Effector memory CD4-positive, alpha-beta T cell (primary cell): ENCODE measurements around the gene ANXA7.
A peak's percentile ranks its signal among the peaks of the same experiment; 100 is the strongest.

ENCODE experiments used
- DNase-seq, 3 donors: peaks; one replicate each; pipeline ENCODE4 v3.0.0-alpha.2; 2020
- H3K27ac ChIP-seq: 2 replicates; pipeline ENCODE4 v1.7.0; 2013; ENCODE audit warnings: mild to moderate bottlenecking, low read length, moderate library complexity; ENCODE audit not compliant: insufficient read depth, poor library complexity, severe bottlenecking
- H3K27me3 ChIP-seq: replicated peaks from 2 replicates; pipeline ENCODE4 v1.7.0; 2013; ENCODE audit warnings: mild to moderate bottlenecking, low read length; ENCODE audit not compliant: insufficient read depth, control insufficient read depth, poor library complexity, severe bottlenecking
- H3K36me3 ChIP-seq: 2 replicates; pipeline ENCODE4 v1.7.0; 2013; ENCODE audit warnings: mild to moderate bottlenecking, low read length, moderate library complexity; ENCODE audit not compliant: control insufficient read depth, insufficient read depth
- H3K4me1 ChIP-seq: 2 replicates; pipeline ENCODE4 v1.7.0; 2013; ENCODE audit warnings: low read length, mild to moderate bottlenecking; ENCODE audit not compliant: control insufficient read depth, insufficient read depth, poor library complexity, severe bottlenecking
- H3K4me3 ChIP-seq: 2 replicates; pipeline ENCODE4 v1.7.0; 2013; ENCODE audit warnings: low read length, low read depth, mild to moderate bottlenecking; ENCODE audit not compliant: insufficient read depth, poor library complexity, severe bottlenecking
- H3K9me3 ChIP-seq: 2 replicates; pipeline ENCODE4 v1.7.0; 2013; ENCODE audit warnings: mild to moderate bottlenecking, low read length, moderate library complexity; ENCODE audit not compliant: control insufficient read depth
- total RNA-seq, 3 donors: gene quantifications; one replicate each; lab custom pipeline; 2026; lab: John Stamatoyannopoulos, UW

ANXA7 gene
- 82.1 to 139 (median 92.9) reads per million in 3 donors for total RNA-seq

DNA sequence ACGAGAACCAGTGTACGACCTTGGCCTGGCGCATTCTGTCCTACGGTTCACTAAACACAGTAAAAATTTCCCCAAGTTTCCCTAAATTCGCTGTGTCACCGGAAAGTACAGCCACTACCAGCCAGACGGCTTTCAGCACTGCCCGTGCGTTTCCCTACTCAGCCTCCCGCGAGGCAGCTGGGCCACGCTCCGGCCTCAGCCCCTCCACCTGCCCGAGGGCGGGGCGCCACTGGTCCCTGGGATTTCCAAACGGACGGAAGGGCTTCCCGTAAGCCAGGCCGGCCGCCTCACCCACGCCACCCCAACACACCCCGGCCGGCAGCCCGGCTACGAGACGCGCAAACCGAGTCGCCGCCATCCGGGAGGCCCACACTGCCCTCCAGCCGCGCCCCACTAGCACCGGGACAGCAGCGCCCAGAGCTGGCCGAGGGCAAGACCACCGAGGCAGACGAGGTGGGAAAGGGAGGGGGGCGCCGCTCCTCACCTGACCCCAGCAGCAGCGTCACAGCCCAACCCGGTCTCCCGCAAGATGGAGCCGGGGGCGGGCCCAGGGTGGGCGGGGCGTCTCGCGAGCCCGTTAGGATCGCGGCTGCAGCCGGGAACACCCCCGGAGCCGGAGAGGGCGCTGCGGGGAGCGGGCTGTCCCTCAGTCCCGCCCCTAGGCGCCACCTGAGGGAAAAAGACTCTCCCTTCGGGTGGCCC lies at the start of gene ANXA7:
Gene ANXA7 (minus strand): TSS at position 531 of the 702 bp plus-strand sequence. CDS start 13,202 bp downstream, outside the sequence.
- Histone ChIP-seq H3K36me3 (no peaks in the 10 kb centered on the region), H3K4me1 (peaks cover 18% of the 10 kb centered on the region), H3K4me3 (peak within 1 kb of the TSS; percentile 99), H3K27ac (peak within 1 kb of the TSS; percentile 96), H3K9me3 (no peaks in the 10 kb centered on the region), H3K27me3 (no peaks in the 10 kb centered on the region)
- peak; percentile 87 to 90 (median 89) for DNase-seq

DNA sequence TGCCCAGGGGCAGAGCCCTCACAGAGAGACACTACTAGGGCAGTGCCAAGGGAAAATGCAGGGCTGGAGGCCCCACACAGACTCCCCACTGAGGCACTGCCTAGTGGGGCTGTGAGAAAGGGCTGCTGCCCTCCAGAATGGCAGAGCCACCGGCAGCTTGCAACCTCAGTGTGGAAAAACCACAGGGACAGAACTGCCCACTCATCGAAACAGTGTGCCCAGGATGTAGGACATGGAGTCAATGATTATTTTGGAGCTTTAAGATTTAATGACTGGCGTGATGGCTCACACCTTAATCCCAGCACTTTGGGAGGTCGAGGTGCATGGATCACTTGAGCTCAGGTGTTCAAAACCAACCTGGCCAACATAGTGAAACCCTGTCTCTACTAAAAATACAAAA lies 47.0 kb upstream of the ANXA7 start:
- Histone ChIP-seq H3K4me3 (no peak overlapping the region), H3K27me3 (no peaks in the 10 kb centered on the region), H3K27ac (no peak overlapping the region), H3K9me3 (no peaks in the 10 kb centered on the region), H3K4me1 (no peaks in the 10 kb centered on the region), H3K36me3 (peaks cover 14% of the 10 kb centered on the region)
- DNase-seq, result no peak

DNA sequence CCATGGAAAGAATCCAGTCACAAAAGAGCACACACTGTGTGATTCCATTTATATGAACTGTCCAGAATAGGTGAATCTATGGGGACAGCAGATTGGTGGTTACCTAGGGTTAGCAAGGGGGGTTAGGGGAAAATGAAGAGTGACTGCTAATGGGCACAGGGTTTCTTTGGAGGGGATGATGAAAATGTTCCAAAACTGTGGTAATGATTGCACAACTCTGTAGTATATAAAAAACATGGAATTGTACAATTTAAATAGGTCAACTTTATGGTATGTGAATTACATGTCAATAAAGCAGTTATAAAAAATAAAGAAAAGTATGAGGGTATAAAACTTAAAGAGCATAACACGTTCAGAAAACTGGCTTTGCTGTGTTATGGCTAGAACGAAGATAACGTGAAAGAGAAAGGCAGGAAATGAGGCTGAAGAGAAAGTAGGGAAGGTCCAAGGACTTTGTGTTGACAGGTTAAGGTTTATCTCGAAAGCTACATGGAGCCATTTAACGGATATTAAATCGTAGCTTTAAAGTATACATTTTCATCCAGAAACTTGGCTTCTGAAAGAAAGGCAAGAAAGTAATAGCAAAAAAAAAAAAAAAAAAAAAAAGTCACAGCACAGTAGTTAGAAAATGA lies 45.9 kb upstream of the ANXA7 start:
- Histone ChIP-seq H3K4me3 (no peak overlapping the region), H3K36me3 (peaks cover 6% of the 10 kb centered on the region), H3K9me3 (no peaks in the 10 kb centered on the region), H3K4me1 (no peaks in the 10 kb centered on the region), H3K27me3 (no peaks in the 10 kb centered on the region), H3K27ac (no peak overlapping the region)
- no peak for DNase-seq

DNA sequence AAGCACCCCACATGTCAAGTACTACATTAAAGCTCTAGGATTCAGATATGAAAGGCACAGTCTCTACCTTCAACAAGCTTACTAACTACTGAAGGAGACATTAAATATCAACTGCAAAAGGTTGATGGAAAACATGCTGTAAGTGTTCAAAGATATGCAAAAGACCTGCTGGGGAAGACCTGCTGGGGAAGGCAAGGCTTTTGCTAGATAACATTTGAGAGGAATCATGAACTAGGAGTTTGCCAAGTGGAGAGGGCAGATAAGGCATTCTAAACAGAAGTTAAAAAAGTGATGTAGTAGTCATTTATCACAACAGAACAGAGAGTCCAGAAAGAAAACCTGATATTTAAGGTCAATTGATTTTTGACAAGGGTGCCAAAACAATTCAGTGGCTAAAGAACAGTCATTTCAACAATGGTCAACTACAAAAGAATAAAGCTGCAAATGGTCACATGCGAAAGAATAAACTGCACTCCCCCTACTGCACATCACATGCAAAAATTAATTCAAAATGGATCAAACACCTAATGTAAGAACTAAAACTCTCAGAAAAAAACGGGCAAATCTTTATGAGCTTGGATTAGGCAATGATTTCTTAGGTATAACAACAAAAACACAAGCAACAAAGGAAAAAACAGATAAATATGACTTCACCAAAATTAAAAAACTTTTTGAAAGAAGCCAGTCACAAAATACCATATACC lies 42.5 kb upstream of the ANXA7 start:
- Histone ChIP-seq H3K36me3 (peaks cover 14% of the 10 kb centered on the region), H3K4me1 (no peaks in the 10 kb centered on the region), H3K4me3 (no peak overlapping the region), H3K27ac (no peak overlapping the region), H3K27me3 (no peaks in the 10 kb centered on the region), H3K9me3 (no peaks in the 10 kb centered on the region)
- DNase-seq, result no peak

DNA sequence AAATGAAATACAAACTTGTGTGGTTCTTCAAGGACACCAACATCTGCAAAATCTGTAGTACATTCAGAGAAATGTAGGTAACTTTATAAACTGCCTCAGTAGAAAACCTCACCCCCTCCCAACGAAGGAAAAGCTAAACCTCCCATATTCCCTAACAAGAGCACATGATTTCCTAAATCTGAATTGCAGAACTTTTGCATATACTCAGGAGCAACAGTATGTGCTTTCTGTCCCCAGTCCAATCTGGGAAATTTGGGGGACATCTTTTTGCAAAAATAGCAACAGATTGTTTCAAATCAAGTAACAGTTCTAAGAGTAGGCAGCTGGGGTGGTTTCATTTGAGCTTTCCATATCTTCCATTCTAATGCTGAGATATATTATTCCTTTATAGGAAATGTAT lies 35.3 kb upstream of the ANXA7 start:
- H3K27me3 ChIP-seq, result no peaks in the 10 kb centered on the region
- no peak overlapping the region for H3K4me3 ChIP-seq
- H3K9me3 ChIP-seq, result no peaks in the 10 kb centered on the region
- peaks cover 24% of the 10 kb centered on the region for H3K36me3 ChIP-seq
- H3K27ac ChIP-seq, result no peak overlapping the region
- no peaks in the 10 kb centered on the region for H3K4me1 ChIP-seq
- DNase-seq, result no peak

DNA sequence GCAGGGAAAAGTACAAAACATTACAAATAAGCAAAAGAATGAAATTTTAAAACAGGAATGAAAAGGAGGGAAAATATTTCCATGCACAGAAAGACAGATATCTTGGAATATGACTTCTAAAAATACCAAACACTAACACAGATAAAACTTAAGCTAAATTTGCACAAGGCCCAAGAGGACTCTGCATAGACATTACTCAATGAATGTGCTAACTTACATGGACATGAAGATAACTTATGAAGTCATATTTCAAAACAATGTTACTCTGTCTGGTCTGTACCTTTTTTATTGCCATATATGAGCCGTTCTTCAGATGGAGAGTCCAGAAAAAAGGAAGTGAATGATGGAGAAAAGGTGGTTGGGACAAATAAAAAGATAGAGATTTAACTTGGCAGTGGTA lies 34.5 kb upstream of the ANXA7 start:
- no peaks in the 10 kb centered on the region for H3K9me3 ChIP-seq
- no peak overlapping the region for H3K27ac ChIP-seq
- no peak overlapping the region for H3K4me3 ChIP-seq
- peaks cover 19% of the 10 kb centered on the region for H3K36me3 ChIP-seq
- no peaks in the 10 kb centered on the region for H3K4me1 ChIP-seq
- H3K27me3 ChIP-seq, result no peaks in the 10 kb centered on the region
- DNase-seq, result no peak

DNA sequence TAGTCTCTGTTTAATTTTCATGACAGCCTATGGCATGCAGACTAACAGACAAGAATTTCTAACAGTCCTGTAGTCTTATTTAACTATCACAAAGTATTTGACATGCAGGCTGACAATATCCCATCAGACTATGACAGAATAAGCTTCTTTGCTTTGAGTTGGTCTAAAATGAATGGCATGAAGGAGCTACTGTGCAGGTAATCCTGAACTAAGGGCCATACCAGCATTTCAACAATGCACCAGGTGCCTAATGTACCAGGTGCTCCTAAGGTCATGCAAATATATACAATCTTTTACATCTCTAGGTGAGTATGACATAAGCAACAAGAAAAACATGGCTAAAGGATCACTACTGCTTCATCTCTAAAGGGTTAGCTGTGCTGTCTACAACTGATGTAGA lies 33.1 kb upstream of the ANXA7 start:
- H3K27me3 ChIP-seq, result no peaks in the 10 kb centered on the region

DNA sequence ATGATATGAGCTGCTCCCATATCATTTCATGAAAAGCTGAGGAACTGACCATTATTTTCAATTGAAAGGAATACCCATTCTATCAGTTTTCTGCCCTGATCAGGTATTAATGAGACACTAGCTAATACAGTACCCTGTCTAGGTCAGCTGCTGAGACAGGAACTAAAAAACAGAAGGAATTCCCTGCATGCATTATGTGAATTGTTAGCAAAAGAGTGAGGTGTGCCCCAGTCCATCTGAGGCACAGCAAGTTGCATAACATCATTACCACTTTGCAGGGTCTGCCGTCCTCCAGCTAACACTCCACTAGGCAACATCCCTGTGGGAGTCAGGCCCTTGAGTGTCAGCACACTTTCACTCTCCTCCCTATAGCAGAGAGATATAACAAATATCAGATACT lies 30.6 kb upstream of the ANXA7 start:
- no peaks in the 10 kb centered on the region for H3K4me1 ChIP-seq
- H3K27ac ChIP-seq, result no peak overlapping the region
- DNase-seq, result no peak
- H3K4me3 ChIP-seq, result no peak overlapping the region
- H3K9me3 ChIP-seq, result no peaks in the 10 kb centered on the region
- no peaks in the 10 kb centered on the region for H3K27me3 ChIP-seq
- peaks cover 19% of the 10 kb centered on the region for H3K36me3 ChIP-seq

More for the DNA sequence above, 33.1 kb upstream of the ANXA7 start:
- no peak overlapping the region for H3K4me3 ChIP-seq
- H3K4me1 ChIP-seq, result no peaks in the 10 kb centered on the region
- DNase-seq, result no peak
- no peak overlapping the region for H3K27ac ChIP-seq
- H3K36me3 ChIP-seq, result peaks cover 18% of the 10 kb centered on the region
- H3K9me3 ChIP-seq, result no peaks in the 10 kb centered on the region

DNA sequence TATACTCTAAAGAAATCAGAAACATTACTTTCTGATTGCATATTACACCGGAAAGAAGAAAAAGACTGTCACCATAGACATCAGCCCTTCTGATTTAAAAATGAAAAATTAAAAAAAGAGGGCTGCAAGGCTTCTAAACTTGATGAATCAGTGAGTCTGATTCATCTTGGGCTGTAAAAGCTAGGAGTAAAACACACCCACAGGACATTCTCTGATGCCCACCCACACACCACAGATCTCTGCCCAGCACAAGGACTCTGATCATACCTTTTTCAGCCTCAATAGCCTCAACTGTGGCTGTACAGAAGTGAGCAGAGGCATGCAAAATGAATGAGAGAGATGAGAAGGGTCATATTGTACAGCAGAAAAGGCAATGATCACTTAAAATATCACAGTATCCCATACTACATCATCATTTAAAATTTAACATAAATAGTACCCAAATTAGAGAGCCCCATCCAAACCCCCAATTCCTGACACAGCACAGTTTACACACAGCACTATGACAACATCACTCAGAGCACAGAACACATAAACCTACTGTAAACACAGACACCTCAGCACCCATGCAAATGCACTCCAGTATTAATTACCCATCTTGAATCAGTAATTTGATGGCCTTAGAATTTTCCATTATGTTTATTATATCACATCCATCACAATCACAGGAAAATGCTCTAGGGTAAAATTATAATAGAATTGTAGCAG lies 25.9 kb upstream of the ANXA7 start:
- H3K27me3 ChIP-seq, result no peaks in the 10 kb centered on the region
- no peaks in the 10 kb centered on the region for H3K9me3 ChIP-seq
- no peak for DNase-seq
- no peak overlapping the region for H3K4me3 ChIP-seq
- H3K27ac ChIP-seq, result no peak overlapping the region
- H3K36me3 ChIP-seq, result peaks cover 32% of the 10 kb centered on the region
- no peaks in the 10 kb centered on the region for H3K4me1 ChIP-seq
